Bronchial epithelial cell (primary cell): Measurements from ENCODE around the gene ZNF415. TPM values are rescaled to one million over a fixed set of nuclear protein-coding genes. Genes with fewer than 3 reads are reported as not detected.

Experiments
- DNase-seq: peaks from one replicate; pipeline ENCODE4 v3.0.0-alpha.2; 2010; ENCODE audit warnings: low read depth
- FAIRE-seq: peaks from 2 replicates; lab custom pipeline; 2011; peaks lifted over from hg19 to GRCh38; lab: Jason Lieb, UNC
- H3K27me3 ChIP-seq: 2 replicates; pipeline ENCODE4 v1.5.1; 2011; ENCODE audit warnings: low read length; ENCODE audit not compliant: control insufficient read depth, insufficient read depth
- H3K36me3 ChIP-seq: 2 replicates; pipeline ENCODE4 v1.5.1; 2011; ENCODE audit warnings: low read length; ENCODE audit not compliant: control insufficient read depth, insufficient read depth
- H3K4me3 ChIP-seq: 2 replicates; pipeline ENCODE4 v1.5.1; 2011; ENCODE audit warnings: mild to moderate bottlenecking, low read depth, low read length, control low read depth
- total RNA-seq: library from RNA; depleted of rRNA; stranded (reverse); fragments of >200 nt; gene quantifications from 2 replicates; pipeline ENCODE4 v1.2.1, GENCODE V29; 2014
- TF ChIP-seq, protein P1 (sequence below): IDR thresholded peaks from 2 replicates; pipeline ENCODE4 v1.5.1; 2011; ENCODE audit warnings: mild to moderate bottlenecking, moderate library complexity, low read length, control low read depth, inconsistent platforms; ENCODE audit not compliant: insufficient read depth, severe bottlenecking

Gene ZNF415
- 3.2 and 8.6 TPM in 2 replicates for total RNA-seq

DNA sequence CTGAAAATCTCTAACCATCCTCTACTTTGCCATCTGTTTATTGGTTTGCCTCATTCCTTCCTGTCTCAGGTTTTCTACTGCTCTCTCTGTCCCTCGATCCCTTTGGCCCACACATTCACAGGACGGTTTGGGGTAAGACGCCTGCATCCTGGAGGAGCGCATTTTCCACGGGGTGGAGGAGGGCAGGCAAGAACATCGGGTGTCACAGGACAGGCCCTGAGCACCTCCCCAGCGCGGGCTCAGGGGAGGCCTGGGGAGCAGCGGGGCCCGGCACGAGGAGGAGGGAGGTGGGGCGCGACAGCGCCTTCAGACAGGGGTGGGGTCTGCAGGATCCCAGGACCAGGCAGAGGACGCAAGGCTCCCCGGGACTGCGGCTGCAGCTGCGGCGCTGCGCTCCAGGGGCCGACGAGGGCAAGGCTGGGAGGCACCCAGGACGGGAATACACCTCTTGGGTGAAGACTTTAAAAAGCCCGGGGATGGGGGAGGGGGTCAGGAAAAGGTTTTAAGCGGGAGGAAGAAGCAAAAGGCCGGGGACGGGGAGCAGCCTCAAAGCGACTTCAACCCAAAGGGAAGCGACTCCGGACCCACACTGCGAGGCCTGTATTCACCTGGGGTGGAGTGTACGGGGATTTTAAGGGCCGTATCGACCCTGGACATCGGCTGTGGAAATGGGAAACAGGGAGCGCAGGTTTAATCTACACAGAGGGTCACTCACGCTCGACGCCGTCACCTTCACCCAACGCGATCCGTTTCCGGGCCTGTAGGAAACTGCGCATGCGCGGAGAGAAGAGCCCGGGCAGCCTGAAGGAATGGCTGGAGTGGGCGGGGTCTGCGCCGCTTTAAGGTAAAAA lies at the start of gene ZNF415:
TSS of gene ZNF415 (minus strand) at position 770 of the 851 bp plus-strand sequence. CDS start 10,234 bp downstream, outside the sequence.
- TF ChIP-seq, protein P1, sequence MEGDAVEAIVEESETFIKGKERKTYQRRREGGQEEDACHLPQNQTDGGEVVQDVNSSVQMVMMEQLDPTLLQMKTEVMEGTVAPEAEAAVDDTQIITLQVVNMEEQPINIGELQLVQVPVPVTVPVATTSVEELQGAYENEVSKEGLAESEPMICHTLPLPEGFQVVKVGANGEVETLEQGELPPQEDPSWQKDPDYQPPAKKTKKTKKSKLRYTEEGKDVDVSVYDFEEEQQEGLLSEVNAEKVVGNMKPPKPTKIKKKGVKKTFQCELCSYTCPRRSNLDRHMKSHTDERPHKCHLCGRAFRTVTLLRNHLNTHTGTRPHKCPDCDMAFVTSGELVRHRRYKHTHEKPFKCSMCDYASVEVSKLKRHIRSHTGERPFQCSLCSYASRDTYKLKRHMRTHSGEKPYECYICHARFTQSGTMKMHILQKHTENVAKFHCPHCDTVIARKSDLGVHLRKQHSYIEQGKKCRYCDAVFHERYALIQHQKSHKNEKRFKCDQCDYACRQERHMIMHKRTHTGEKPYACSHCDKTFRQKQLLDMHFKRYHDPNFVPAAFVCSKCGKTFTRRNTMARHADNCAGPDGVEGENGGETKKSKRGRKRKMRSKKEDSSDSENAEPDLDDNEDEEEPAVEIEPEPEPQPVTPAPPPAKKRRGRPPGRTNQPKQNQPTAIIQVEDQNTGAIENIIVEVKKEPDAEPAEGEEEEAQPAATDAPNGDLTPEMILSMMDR = no peak
- H3K4me3 ChIP-seq = peak within 1 kb of the TSS; percentile 47
- no peaks in the 10 kb centered on the region for H3K36me3 ChIP-seq
- no peaks in the 10 kb centered on the region for H3K27me3 ChIP-seq
- FAIRE-seq (no peak), DNase-seq (peak; percentile 42)

DNA sequence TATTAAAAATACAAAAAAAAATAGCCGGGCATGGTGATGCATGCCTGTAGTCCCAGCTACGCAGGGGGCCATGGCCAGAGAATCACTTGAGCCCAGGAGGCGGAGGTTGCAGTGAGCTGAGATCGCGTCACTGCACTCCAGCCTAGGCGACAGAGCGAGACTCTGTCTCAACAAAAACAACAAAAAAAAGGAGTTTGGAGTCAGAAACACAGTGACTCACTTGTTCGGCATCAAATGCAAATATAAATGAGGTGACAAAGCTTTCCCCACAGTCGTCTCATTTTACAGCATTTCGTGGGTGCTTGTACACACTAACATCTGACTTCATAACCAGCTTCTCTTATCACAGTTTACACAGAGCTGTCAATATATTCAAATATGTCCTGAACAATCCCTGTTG lies 49.5 kb upstream of the ZNF415 start:
- FAIRE-seq (no peak), DNase-seq (no peak)
- Histone ChIP-seq H3K4me3 (no peak overlapping the region), H3K36me3 (no peaks in the 10 kb centered on the region), H3K27me3 (no peaks in the 10 kb centered on the region)
- TF ChIP-seq, protein P1 = no peak

DNA sequence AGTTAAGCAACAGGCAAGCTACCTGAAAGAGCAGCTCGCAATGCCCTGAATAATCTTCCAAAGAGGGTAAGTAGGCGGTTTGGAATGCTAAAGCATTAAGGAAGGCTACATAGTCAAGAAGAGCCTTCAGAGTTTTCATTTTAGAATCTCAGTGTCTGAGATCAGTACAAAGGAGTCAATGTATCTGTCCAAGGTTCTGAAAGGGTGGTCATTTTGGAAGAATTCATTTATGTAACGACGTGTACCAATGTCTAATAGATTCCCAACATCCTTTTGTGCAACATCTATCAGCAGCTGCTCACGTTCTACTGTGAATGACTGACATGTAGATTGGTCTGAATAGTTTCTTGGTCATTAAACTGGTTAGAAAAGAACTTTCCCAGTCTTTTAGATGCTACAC lies 45.3 kb upstream of the ZNF415 start:
- no peak for DNase-seq
- Histone ChIP-seq H3K4me3 (no peak overlapping the region), H3K36me3 (no peaks in the 10 kb centered on the region), H3K27me3 (no peaks in the 10 kb centered on the region)
- no peak for FAIRE-seq
- TF ChIP-seq, protein P1 = no peak

DNA sequence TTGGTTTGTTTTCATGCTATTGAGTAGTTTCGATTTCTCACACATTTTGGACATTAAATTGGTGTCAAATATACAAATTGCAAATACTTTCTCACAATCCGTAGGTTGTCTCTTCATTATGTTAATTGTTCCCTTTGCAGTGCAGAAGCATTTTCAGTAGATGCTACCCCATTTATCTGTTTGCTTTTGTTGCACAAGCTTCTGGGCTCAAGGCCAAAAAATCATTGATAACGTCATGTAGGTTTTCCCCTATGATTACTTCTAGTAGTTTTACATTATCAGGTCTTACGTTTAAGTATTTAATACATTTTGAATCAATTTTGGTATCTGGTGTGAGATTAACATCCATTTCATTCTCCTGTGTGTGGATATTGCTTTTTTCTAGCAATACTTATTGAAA lies 40.2 kb upstream of the ZNF415 start:
- FAIRE-seq (no peak), DNase-seq (peak; percentile 34)
- Histone ChIP-seq H3K36me3 (no peaks in the 10 kb centered on the region), H3K27me3 (no peaks in the 10 kb centered on the region), H3K4me3 (no peak overlapping the region)
- TF ChIP-seq, protein P1 = no peak

DNA sequence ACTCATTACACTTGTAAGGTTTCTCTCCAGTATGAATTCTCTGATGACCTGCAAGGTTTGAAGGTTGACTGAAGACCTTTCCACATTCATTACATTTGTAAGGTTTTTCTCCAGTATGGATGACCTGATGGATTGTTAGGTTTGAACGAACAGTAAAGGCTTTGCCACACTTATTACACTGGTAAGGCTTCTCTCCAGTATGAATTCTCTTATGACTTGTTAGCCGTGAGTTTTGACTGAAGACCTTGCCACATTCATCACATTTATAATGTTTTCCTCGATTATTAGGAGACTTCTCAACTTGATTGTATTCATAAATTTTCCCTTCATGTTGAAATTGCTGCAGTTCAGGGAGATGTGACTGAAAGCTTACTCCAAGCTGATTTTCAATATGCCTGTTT lies 33.0 kb upstream of the ZNF415 start:
- TF ChIP-seq, protein P1 = no peak
- no peak overlapping the region for H3K4me3 ChIP-seq
- FAIRE-seq = no peak
- no peaks in the 10 kb centered on the region for H3K36me3 ChIP-seq
- H3K27me3 ChIP-seq = no peaks in the 10 kb centered on the region
- DNase-seq = no peak
